ENCODE results near the gene PGAP1. TPM values are rescaled to one million over a fixed set of nuclear protein-coding genes. Genes with fewer than 3 reads are reported as not detected.

PGAP1 gene
- total RNA-seq, 1 experiment from 2014 or later = 7.1 TPM

DNA sequence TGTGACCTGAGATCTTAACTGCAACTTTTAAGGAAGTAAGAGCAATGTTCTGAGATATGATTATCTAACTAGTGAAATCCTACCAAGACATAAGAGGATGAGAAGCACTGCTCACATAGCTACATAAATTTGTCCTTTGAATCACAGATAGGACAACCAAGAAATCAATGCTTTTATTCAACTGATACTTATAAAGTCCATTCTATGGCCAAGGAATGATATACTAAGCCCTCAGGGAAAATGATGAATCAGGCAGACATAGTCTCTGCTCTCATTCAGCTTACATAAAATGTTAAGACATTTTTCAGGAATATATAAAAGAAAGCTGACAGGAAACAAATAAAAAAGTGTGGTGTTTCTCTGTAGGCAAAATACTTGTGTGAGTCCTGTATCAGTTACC is 39.1 kb downstream of the PGAP1 start:
- RAD21 ChIA-PET (ENCODE audit: low non-redundant PET in 1 of 2, low total read pairs in 2 of 2, uncharacterized antibody in 2 of 2, unreplicated experiment in 2 of 2) = no interaction called here
- H3K36me3 ChIP-seq (ENCODE audit: control insufficient read depth in 1 of 2, insufficient read depth in 2 of 2, low read length in 2 of 2) = no peaks in the 10 kb centered on the region; a peak in 1 of 4 replicates
- no peak for TF ChIP-seq POLR2A (IDR thresholded peaks at IDR 0.05; ENCODE audit: borderline replicate concordance, extremely low read depth, insufficient read depth, insufficient read length)
- no peak for TF ChIP-seq ELF1 (IDR thresholded peaks at IDR 0.05; ENCODE audit: borderline replicate concordance, low read depth)
- TF ChIP-seq SRF (IDR thresholded peaks at IDR 0.05; ENCODE audit: low read depth) = no peak
- TF ChIP-seq JUND (IDR thresholded peaks at IDR 0.05) = no peak
- no peak for TF ChIP-seq POLR2AphosphoS5 (IDR thresholded peaks at IDR 0.05; ENCODE audit: low read depth, low read length)
- no peak for TF ChIP-seq EZH2phosphoT487 (IDR thresholded peaks at IDR 0.05; ENCODE audit: borderline replicate concordance)
- TF ChIP-seq, protein P1, sequence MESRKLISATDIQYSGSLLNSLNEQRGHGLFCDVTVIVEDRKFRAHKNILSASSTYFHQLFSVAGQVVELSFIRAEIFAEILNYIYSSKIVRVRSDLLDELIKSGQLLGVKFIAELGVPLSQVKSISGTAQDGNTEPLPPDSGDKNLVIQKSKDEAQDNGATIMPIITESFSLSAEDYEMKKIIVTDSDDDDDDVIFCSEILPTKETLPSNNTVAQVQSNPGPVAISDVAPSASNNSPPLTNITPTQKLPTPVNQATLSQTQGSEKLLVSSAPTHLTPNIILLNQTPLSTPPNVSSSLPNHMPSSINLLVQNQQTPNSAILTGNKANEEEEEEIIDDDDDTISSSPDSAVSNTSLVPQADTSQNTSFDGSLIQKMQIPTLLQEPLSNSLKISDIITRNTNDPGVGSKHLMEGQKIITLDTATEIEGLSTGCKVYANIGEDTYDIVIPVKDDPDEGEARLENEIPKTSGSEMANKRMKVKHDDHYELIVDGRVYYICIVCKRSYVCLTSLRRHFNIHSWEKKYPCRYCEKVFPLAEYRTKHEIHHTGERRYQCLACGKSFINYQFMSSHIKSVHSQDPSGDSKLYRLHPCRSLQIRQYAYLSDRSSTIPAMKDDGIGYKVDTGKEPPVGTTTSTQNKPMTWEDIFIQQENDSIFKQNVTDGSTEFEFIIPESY (IDR thresholded peaks at IDR 0.05; ENCODE audit: extremely low read depth, insufficient replicate concordance, low read length) = no peak
- TF ChIP-seq ZNF274 (IDR thresholded peaks at IDR 0.05; ENCODE audit: low read depth, low read length) = no peak
- no peak for TF ChIP-seq TCF7L2 (IDR thresholded peaks at IDR 0.05; ENCODE audit: borderline replicate concordance, extremely low read depth, insufficient read depth, insufficient read length)
- TF ChIP-seq, protein P2, sequence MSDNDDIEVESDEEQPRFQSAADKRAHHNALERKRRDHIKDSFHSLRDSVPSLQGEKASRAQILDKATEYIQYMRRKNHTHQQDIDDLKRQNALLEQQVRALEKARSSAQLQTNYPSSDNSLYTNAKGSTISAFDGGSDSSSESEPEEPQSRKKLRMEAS (IDR thresholded peaks at IDR 0.05) = no peak
- TF ChIP-seq FOSL1 (IDR thresholded peaks at IDR 0.05; ENCODE audit: low read depth) = no peak
- TF ChIP-seq, protein P3, sequence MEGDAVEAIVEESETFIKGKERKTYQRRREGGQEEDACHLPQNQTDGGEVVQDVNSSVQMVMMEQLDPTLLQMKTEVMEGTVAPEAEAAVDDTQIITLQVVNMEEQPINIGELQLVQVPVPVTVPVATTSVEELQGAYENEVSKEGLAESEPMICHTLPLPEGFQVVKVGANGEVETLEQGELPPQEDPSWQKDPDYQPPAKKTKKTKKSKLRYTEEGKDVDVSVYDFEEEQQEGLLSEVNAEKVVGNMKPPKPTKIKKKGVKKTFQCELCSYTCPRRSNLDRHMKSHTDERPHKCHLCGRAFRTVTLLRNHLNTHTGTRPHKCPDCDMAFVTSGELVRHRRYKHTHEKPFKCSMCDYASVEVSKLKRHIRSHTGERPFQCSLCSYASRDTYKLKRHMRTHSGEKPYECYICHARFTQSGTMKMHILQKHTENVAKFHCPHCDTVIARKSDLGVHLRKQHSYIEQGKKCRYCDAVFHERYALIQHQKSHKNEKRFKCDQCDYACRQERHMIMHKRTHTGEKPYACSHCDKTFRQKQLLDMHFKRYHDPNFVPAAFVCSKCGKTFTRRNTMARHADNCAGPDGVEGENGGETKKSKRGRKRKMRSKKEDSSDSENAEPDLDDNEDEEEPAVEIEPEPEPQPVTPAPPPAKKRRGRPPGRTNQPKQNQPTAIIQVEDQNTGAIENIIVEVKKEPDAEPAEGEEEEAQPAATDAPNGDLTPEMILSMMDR (IDR thresholded peaks at IDR 0.05 in 2 of 3, conservative IDR thresholded peaks at IDR 0.05 in 1 of 3; ENCODE audit: borderline replicate concordance in 1 of 3, insufficient read depth in 1 of 3, low read depth in 2 of 3, low read length in 2 of 3) = no peak
- TF ChIP-seq, protein P4, sequence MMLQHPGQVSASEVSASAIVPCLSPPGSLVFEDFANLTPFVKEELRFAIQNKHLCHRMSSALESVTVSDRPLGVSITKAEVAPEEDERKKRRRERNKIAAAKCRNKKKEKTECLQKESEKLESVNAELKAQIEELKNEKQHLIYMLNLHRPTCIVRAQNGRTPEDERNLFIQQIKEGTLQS (IDR thresholded peaks at IDR 0.05) = no peak
- no peak for TF ChIP-seq EZH2 (IDR thresholded peaks at IDR 0.05)
- TF ChIP-seq EGR1 (IDR thresholded peaks at IDR 0.05; ENCODE audit: low read depth) = no peak
- H4K20me1 ChIP-seq (ENCODE audit: insufficient read depth) = no peaks in the 10 kb centered on the region; the same call in 1 of the 2 replicates
- no peak overlapping the region for H3K9ac ChIP-seq (ENCODE audit: low read length)
- DNase-seq (ENCODE audit: low read depth, low spot score) (no peak), ATAC-seq (no peak)
- POLR2A ChIA-PET = no interaction called here
- no peaks in the 10 kb centered on the region for H3K4me1 ChIP-seq (ENCODE audit: control insufficient read depth in 1 of 2, insufficient read depth in 2 of 2, low read length in 2 of 2)
- BruUV-seq (replicated peaks) = no TSS peak
- H3K9me3 ChIP-seq (ENCODE audit: control insufficient read depth in 1 of 2, insufficient read depth in 1 of 2, low read depth in 1 of 2, low read length in 2 of 2) = no peaks in the 10 kb centered on the region
- H3K79me2 ChIP-seq (ENCODE audit: insufficient read depth, low read length) = no peaks in the 10 kb centered on the region
- H3K4me3 ChIP-seq (replicated peaks in 1 of 2; ENCODE audit: low read depth in 1 of 2, low read length in 2 of 2) = no peak overlapping the region
- H3K27me3 ChIP-seq (ENCODE audit: insufficient read depth, low read length) = no peaks in the 10 kb centered on the region
- CTCF ChIA-PET = no interaction called here
- intact Hi-C loops (cut with micrococcal nuclease) = no loop called here
- H3K4me2 ChIP-seq (ENCODE audit: low read length) = no peak overlapping the region
- H2AFZ ChIP-seq (ENCODE audit: low read depth, low read length, poor library complexity, severe bottlenecking) = no peak overlapping the region
- no peak overlapping the region for H3K27ac ChIP-seq (ENCODE audit: low read depth, low read length)
- H3K9me2 ChIP-seq (ENCODE audit: insufficient read depth) = no peaks in the 10 kb centered on the region
